22Rv1 (cell line): ENCODE results near the gene KIAA0513.

ENCODE experiments used
- ZFX ChIP-seq: fragments of 450-650 bp; IDR thresholded peaks from 2 replicates; pipeline ENCODE4 v1.6.1; 2017; ENCODE audit warnings: antibody characterized with exemption, borderline replicate concordance
- TF ChIP-seq, protein P1 (sequence below): fragments of 450-650 bp; IDR thresholded peaks from 2 replicates; pipeline ENCODE4 v1.5.1; 2017; ENCODE audit warnings: mild to moderate bottlenecking

DNA sequence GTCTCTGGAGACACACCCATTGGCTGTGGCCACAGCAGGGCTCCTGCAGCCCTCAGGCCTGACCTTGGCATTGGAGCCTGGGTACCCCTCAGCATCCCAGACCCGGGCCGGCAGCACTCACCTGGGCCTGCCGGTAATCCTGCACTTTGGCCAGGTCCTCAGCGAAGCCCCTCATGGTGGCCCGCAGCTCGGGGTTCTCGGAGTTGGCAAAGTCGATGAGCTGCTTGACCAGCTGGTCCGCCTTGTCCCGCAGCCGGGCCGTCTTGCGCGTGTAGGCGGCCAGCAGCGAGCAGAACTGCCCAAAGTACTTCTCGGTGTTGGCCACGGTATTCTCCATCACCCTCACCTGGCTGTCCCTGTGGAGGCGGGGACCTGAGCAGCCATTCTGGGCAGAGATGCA is 82.5 kb downstream of the KIAA0513 start:
- TF ChIP-seq, protein P1, sequence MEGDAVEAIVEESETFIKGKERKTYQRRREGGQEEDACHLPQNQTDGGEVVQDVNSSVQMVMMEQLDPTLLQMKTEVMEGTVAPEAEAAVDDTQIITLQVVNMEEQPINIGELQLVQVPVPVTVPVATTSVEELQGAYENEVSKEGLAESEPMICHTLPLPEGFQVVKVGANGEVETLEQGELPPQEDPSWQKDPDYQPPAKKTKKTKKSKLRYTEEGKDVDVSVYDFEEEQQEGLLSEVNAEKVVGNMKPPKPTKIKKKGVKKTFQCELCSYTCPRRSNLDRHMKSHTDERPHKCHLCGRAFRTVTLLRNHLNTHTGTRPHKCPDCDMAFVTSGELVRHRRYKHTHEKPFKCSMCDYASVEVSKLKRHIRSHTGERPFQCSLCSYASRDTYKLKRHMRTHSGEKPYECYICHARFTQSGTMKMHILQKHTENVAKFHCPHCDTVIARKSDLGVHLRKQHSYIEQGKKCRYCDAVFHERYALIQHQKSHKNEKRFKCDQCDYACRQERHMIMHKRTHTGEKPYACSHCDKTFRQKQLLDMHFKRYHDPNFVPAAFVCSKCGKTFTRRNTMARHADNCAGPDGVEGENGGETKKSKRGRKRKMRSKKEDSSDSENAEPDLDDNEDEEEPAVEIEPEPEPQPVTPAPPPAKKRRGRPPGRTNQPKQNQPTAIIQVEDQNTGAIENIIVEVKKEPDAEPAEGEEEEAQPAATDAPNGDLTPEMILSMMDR = no peak
- TF ChIP-seq ZFX = no peak
